Gastrocnemius medialis (tissue), 4 donors: Measurements from ENCODE around the gene RELL1.

Source experiments
- CTCF ChIP-seq, 5 experiments: fragments of 450-650 bp in 3 of 5; fragments of 200-600 bp in 2 of 5; sonication (generic) in 2 of 5; IDR thresholded peaks in 4 of 5; conservative IDR thresholded peaks in 1 of 5; 1 replicate in 4 of 5; 2 replicates in 1 of 5; pipeline ENCODE4 v1.5.1; 2016 to 2019; ENCODE audit warnings: antibody characterized with exemption in 5 of 5, mild to moderate bottlenecking in 3 of 5, moderate library complexity in 3 of 5
- POLR2A ChIP-seq, 2 donors: fragments of 450-650 bp; IDR thresholded peaks; one replicate each; pipeline ENCODE4 v1.6.1; 2017; ENCODE audit warnings: antibody characterized with exemption in 2 of 2, mild to moderate bottlenecking in 2 of 2, moderate library complexity in 2 of 2

- no peak for TF ChIP-seq CTCF (IDR thresholded peaks at IDR 0.05 in 4 of 5, conservative IDR thresholded peaks at IDR 0.05 in 1 of 5)
- no peak for TF ChIP-seq POLR2A (IDR thresholded peaks at IDR 0.05)
Measured at GRCh38 chr4:37649268-37649667, 36.9 kb downstream of the RELL1 start.
